Trophoblast cell (in vitro differentiated cells and primary cell): Measurements from ENCODE around the gene PIP5K1C.

Experiments used
- DNase-seq, 2 donors: peaks; one replicate each; pipeline ENCODE4 v3.0.0-alpha.2; 2016
- H2AFZ ChIP-seq: 2 replicates; pipeline ENCODE4 v1.6.1; 2013; ENCODE audit warnings: low read length, moderate library complexity, mild to moderate bottlenecking; ENCODE audit not compliant: insufficient read depth, poor library complexity
- H2AK5ac ChIP-seq: 2 replicates; pipeline ENCODE4 v1.6.1; 2013; ENCODE audit warnings: mild to moderate bottlenecking, low read length
- H2BK120ac ChIP-seq: 2 replicates; pipeline ENCODE4 v1.6.1; 2013; ENCODE audit warnings: low read length, mild to moderate bottlenecking, moderate library complexity; ENCODE audit not compliant: insufficient read depth, poor library complexity
- H2BK12ac ChIP-seq: 2 replicates; pipeline ENCODE4 v1.6.1; 2013; ENCODE audit warnings: mild to moderate bottlenecking, low read length, moderate library complexity
- H2BK5ac ChIP-seq: 2 replicates; pipeline ENCODE4 v1.6.1; 2013; ENCODE audit warnings: low read length, low read depth, moderate library complexity, mild to moderate bottlenecking; ENCODE audit not compliant: poor library complexity
- H3K14ac ChIP-seq: 2 replicates; pipeline ENCODE4 v1.6.1; 2013; ENCODE audit warnings: mild to moderate bottlenecking, low read length
- H3K18ac ChIP-seq: 2 replicates; pipeline ENCODE4 v1.6.1; 2013; ENCODE audit warnings: mild to moderate bottlenecking, low read length
- H3K23ac ChIP-seq: 2 replicates; pipeline ENCODE4 v1.6.1; 2013; ENCODE audit warnings: low read length
- H3K27ac ChIP-seq: 2 replicates; pipeline ENCODE4 v1.5.1; 2013; ENCODE audit warnings: low read depth, mild to moderate bottlenecking, inconsistent platforms, low read length, moderate library complexity
- H3K27me3 ChIP-seq: 2 replicates; pipeline ENCODE4 v1.6.1; 2013; ENCODE audit warnings: inconsistent platforms, mild to moderate bottlenecking, low read length, moderate library complexity; ENCODE audit not compliant: insufficient read depth
- H3K36me3 ChIP-seq, 2 experiments: 1 replicate in 1 of 2; 2 replicates in 1 of 2; pipeline ENCODE4 v1.6.1; 2013; ENCODE audit warnings: low read length in 2 of 2, mild to moderate bottlenecking in 2 of 2, moderate library complexity in 1 of 2; ENCODE audit not compliant: insufficient read depth in 2 of 2, control insufficient read depth in 1 of 2
- H3K4ac ChIP-seq: 2 replicates; pipeline ENCODE4 v1.6.1; 2013; ENCODE audit warnings: low read depth, mild to moderate bottlenecking, low read length, moderate library complexity
- H3K4me1 ChIP-seq, 2 experiments: 1 replicate in 1 of 2; 2 replicates in 1 of 2; pipeline ENCODE4 v1.6.1; 2013; ENCODE audit warnings: low read length in 2 of 2, mild to moderate bottlenecking in 2 of 2, moderate library complexity in 1 of 2; ENCODE audit not compliant: insufficient read depth in 2 of 2, control insufficient read depth in 1 of 2
- H3K4me2 ChIP-seq: 2 replicates; pipeline ENCODE4 v1.6.1; 2013; ENCODE audit warnings: inconsistent platforms, mild to moderate bottlenecking, low read length, moderate library complexity
- H3K4me3 ChIP-seq: 2 replicates; pipeline ENCODE4 v1.5.1; 2013; ENCODE audit warnings: mild to moderate bottlenecking, low read depth, low read length, inconsistent platforms
- H3K79me1 ChIP-seq: one replicate; pipeline ENCODE4 v1.6.1; 2013; ENCODE audit warnings: low read length
- H3K79me2 ChIP-seq: 2 replicates; pipeline ENCODE4 v1.6.1; 2013; ENCODE audit warnings: low read length, mild to moderate bottlenecking; ENCODE audit not compliant: control insufficient read depth, insufficient read depth, poor library complexity
- H3K9ac ChIP-seq: 2 replicates; pipeline ENCODE4 v1.6.1; 2013; ENCODE audit warnings: mild to moderate bottlenecking, low read length
- H3K9me3 ChIP-seq: 2 replicates; pipeline ENCODE4 v1.6.1; 2013; ENCODE audit warnings: low read depth, mild to moderate bottlenecking, control low read depth, inconsistent platforms, low read length; ENCODE audit not compliant: insufficient read depth
- H4K12ac ChIP-seq: 2 replicates; pipeline ENCODE4 v1.6.1; 2013; ENCODE audit warnings: low read depth, mild to moderate bottlenecking, low read length, moderate library complexity
- H4K8ac ChIP-seq: 2 replicates; pipeline ENCODE4 v1.6.1; 2013; ENCODE audit warnings: low read depth, mild to moderate bottlenecking, low read length, moderate library complexity
- H4K91ac ChIP-seq: one replicate; pipeline ENCODE4 v1.6.1; 2013; ENCODE audit warnings: low read depth, mild to moderate bottlenecking, low read length, moderate library complexity
- WGBS: extraction: QIAGEN DNeasy Blood & Tissue Kit; methylation state at CpG from one replicate; pipeline ENCODE4 v1.1.7; 2013; ENCODE audit warnings: missing lambda C conversion rate; ENCODE audit not compliant: insufficient read length, insufficient coverage; ENCODE audit errors: extremely low coverage; 5-methylcytosine and 5-hydroxymethylcytosine counted together

Gene PIP5K1C

GRCh38 chr19:3684817-3685410 is 15.4 kb downstream of the PIP5K1C start:
- Histone ChIP-seq H3K27me3 (no peaks in the 10 kb centered on the region), H2AFZ (no peak overlapping the region), H4K91ac (no peak overlapping the region), H2AK5ac (peak overlapping the region; percentile 16), H2BK12ac (no peak overlapping the region), H3K18ac (peak overlapping the region; percentile 69), H3K23ac (no peak overlapping the region), H4K8ac (no peak overlapping the region), H3K79me2 (peaks cover 3% of the 10 kb centered on the region), H3K14ac (peak overlapping the region; percentile 23), H4K12ac (no peak overlapping the region), H2BK120ac (peak overlapping the region; percentile 67), H3K79me1 (peaks cover 20% of the 10 kb centered on the region), H3K36me3 (peaks cover 8 to 12% of the 10 kb centered on the region in 2 experiments), H3K27ac (peak overlapping the region; percentile 66), H3K4me1 (peaks cover 23 to 34% of the 10 kb centered on the region in 2 experiments), H2BK5ac (no peak overlapping the region), H3K4me3 (no peak overlapping the region), H3K9me3 (peaks cover 10% of the 10 kb centered on the region), H3K4ac (peak overlapping the region; percentile 9), H3K4me2 (no peak overlapping the region), H3K9ac (no peak overlapping the region)
- no CpG with 5 or more reads among the region's 8 CpGs for WGBS
- DNase-seq: no peak

GRCh38 chr19:3684054-3684816 is 16.0 kb downstream of the PIP5K1C start:
- Histone ChIP-seq H3K36me3 (peaks cover 12 to 15% of the 10 kb centered on the region in 2 experiments), H3K14ac (peak overlapping the region; percentile 23), H2BK12ac (peak overlapping the region; percentile 74), H3K4me1 (peaks cover 23 to 34% of the 10 kb centered on the region in 2 experiments), H3K4me2 (no peak overlapping the region), H3K27ac (peak overlapping the region; percentile 66), H3K4ac (peak overlapping the region; percentile 9), H2BK120ac (peak overlapping the region; percentile 67), H2BK5ac (peak overlapping the region; percentile 19), H3K9me3 (peaks cover 10% of the 10 kb centered on the region), H4K12ac (no peak overlapping the region), H3K27me3 (no peaks in the 10 kb centered on the region), H3K79me2 (peaks cover 3% of the 10 kb centered on the region), H4K91ac (peak overlapping the region; percentile 42), H2AFZ (no peak overlapping the region), H3K79me1 (peaks cover 20% of the 10 kb centered on the region), H3K18ac (peak overlapping the region; percentile 69), H2AK5ac (peak overlapping the region; percentile 16), H3K9ac (no peak overlapping the region), H4K8ac (no peak overlapping the region), H3K4me3 (no peak overlapping the region), H3K23ac (no peak overlapping the region)
- no CpG with 5 or more reads among the region's 23 CpGs for WGBS
- peak; percentile 43 to 48 for DNase-seq

- Histone ChIP-seq H2BK12ac (peak overlapping the region; percentile 12), H3K9me3 (peaks cover 10% of the 10 kb centered on the region), H3K4me3 (no peak overlapping the region), H2AK5ac (peak overlapping the region; percentile 26), H4K12ac (peak overlapping the region; percentile 12), H3K27ac (peak overlapping the region; percentile 75), H2BK5ac (peak overlapping the region; percentile 54), H3K27me3 (no peaks in the 10 kb centered on the region), H2AFZ (no peak overlapping the region), H3K79me2 (peaks cover 3% of the 10 kb centered on the region), H4K91ac (peak overlapping the region; percentile 74), H4K8ac (peak overlapping the region; percentile 18), H3K4me1 (peaks cover 23 to 34% of the 10 kb centered on the region in 2 experiments), H3K23ac (no peak overlapping the region), H3K18ac (peak overlapping the region; percentile 62), H3K79me1 (peaks cover 20% of the 10 kb centered on the region), H3K4ac (peak overlapping the region; percentile 56), H3K9ac (no peak overlapping the region), H3K36me3 (peaks cover 12 to 15% of the 10 kb centered on the region in 2 experiments), H2BK120ac (peak overlapping the region; percentile 34), H3K4me2 (peak overlapping the region; percentile 2), H3K14ac (peak overlapping the region; percentile 54)
- no CpG with 5 or more reads among the region's 26 CpGs for WGBS
- DNase-seq: peak; percentile 91 to 96
Measured at GRCh38 chr19:3683405-3684053, 16.7 kb downstream of the PIP5K1C start.

- Histone ChIP-seq H2BK12ac (peak overlapping the region; percentile 55), H4K8ac (peak overlapping the region; percentile 18), H3K27me3 (no peaks in the 10 kb centered on the region), H3K4me3 (no peak overlapping the region), H3K9me3 (peaks cover 10% of the 10 kb centered on the region), H3K36me3 (peaks cover 12 to 15% of the 10 kb centered on the region in 2 experiments), H3K14ac (peak overlapping the region; percentile 54), H3K4me2 (peak overlapping the region; percentile 2), H2AFZ (no peak overlapping the region), H3K4me1 (peaks cover 18 to 29% of the 10 kb centered on the region in 2 experiments), H3K4ac (peak overlapping the region; percentile 56), H2BK5ac (peak overlapping the region; percentile 54), H4K12ac (peak overlapping the region; percentile 12), H3K23ac (no peak overlapping the region), H4K91ac (peak overlapping the region; percentile 74), H3K18ac (peak overlapping the region; percentile 62), H3K79me2 (peaks cover 3% of the 10 kb centered on the region), H3K79me1 (peaks cover 17% of the 10 kb centered on the region), H2BK120ac (peak overlapping the region; percentile 52), H3K9ac (no peak overlapping the region), H3K27ac (peak overlapping the region; percentile 75), H2AK5ac (peak overlapping the region; percentile 26)
- no CpG with 5 or more reads among the region's 17 CpGs for WGBS
- peak; percentile 17 to 37 for DNase-seq
Measured at GRCh38 chr19:3682741-3683404, 17.4 kb downstream of the PIP5K1C start.
